GM18858 (cell line): ENCODE results near the gene SLC22A31.
"Not testable (repeated sequence)": the region's sequence is repeated elsewhere in the genome, so short reads cannot be mapped to it uniquely, and the experiment has no call there.

Experiments used
- ATAC-seq: cut with Tn5 transposase; IDR thresholded peaks from one replicate; pipeline ENCODE4 v1.9.1; 2021; ENCODE audit not compliant: unreplicated experiment

Gene SLC22A31

GRCh38 chr16:89193576-89194293 lies 6.6 kb downstream of the SLC22A31 start:
- no peak for ATAC-seq

- ATAC-seq: no peak
Observed at GRCh38 chr16:89192956-89193575, 7.3 kb downstream of the SLC22A31 start.

- ATAC-seq: not testable (repeated sequence)
Observed at GRCh38 chr16:89192186-89192955, 8.0 kb downstream of the SLC22A31 start.

GRCh38 chr16:89191901-89192185 lies 8.5 kb downstream of the SLC22A31 start:
- no peak for ATAC-seq

- ATAC-seq: no peak
Observed at GRCh38 chr16:89191033-89191900, 9.1 kb downstream of the SLC22A31 start.

- no peak for ATAC-seq
Observed at GRCh38 chr16:89190150-89190958, 10.0 kb downstream of the SLC22A31 start.

GRCh38 chr16:89189358-89190025 lies 10.8 kb downstream of the SLC22A31 start:
- no peak for ATAC-seq

- ATAC-seq: not testable (repeated sequence)
Observed at GRCh38 chr16:89188471-89189357, 11.6 kb downstream of the SLC22A31 start.

GRCh38 chr16:89187770-89188392 lies 12.5 kb downstream of the SLC22A31 start:
- ATAC-seq: no peak

- ATAC-seq: no peak
Observed at GRCh38 chr16:89187032-89187769, 13.1 kb downstream of the SLC22A31 start.

GRCh38 chr16:89186593-89187031 lies 13.7 kb downstream of the SLC22A31 start:
- not testable (repeated sequence) for ATAC-seq

GRCh38 chr16:89185887-89186592 lies 14.3 kb downstream of the SLC22A31 start:
- ATAC-seq: not testable (repeated sequence)

GRCh38 chr16:89184933-89185794 lies 15.2 kb downstream of the SLC22A31 start:
- ATAC-seq: no peak

- no peak for ATAC-seq
Observed at GRCh38 chr16:89184677-89184932, 15.7 kb downstream of the SLC22A31 start.

DNA sequence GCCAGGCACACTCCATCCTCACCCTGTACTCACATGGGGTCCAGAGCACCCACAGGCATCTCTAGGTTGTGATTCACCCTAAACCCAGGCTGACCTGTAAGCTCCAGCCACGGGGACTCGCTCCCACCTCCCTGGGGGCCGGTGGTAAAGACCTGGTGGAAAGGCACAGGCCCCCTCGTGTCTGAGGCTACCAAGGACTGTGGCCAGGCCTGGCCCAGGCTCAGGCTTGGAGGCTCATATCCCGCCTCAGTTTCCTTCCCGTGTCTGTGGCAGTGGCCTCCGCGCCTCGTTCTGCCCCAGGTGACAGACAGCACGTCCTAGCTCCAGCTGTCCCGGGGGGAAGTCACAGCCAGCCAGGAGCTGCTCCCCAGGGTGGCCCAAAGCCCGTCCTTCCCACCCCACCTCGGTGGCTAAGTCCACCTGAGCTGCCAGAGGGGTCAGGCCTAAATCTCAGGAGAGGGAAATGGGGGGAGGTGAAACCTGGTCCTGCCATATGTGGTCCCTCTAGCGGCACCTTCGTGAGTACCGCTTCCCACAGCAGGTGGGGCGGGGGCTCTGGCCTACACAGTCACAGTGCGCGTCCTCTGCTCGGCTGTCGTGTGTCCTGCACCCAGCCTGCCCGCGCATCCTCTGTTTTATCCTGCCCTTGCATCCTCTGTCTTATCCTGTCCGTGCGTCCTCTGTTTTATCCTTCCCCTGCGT lies 16.2 kb downstream of the SLC22A31 start:
- ATAC-seq: no peak

- ATAC-seq: no peak
Observed at GRCh38 chr16:89183463-89183862, 16.9 kb downstream of the SLC22A31 start.
